IPS-15b (cell line): ENCODE measurements around the gene ZNF787.
A peak's percentile ranks its signal among the peaks of the same experiment; 100 is the strongest.

Experiments
- H3K27me3 ChIP-seq: one replicate; pipeline ENCODE4 v1.6.1; 2013; ENCODE audit warnings: low read length; ENCODE audit not compliant: control insufficient read depth, insufficient read depth
- H3K36me3 ChIP-seq: one replicate; pipeline ENCODE4 v1.6.1; 2013; ENCODE audit warnings: low read length; ENCODE audit not compliant: control insufficient read depth, insufficient read depth
- H3K4me1 ChIP-seq: one replicate; pipeline ENCODE4 v1.6.1; 2013; ENCODE audit warnings: mild to moderate bottlenecking, low read length; ENCODE audit not compliant: control insufficient read depth, insufficient read depth
- H3K4me3 ChIP-seq: one replicate; pipeline ENCODE4 v1.5.1; 2013; ENCODE audit warnings: low read depth, low read length
- H3K9ac ChIP-seq: one replicate; pipeline ENCODE4 v1.6.1; 2013; ENCODE audit warnings: low read depth, mild to moderate bottlenecking, low read length
- H3K9me3 ChIP-seq: one replicate; pipeline ENCODE4 v1.6.1; 2013; ENCODE audit warnings: mild to moderate bottlenecking, low read length; ENCODE audit not compliant: control insufficient read depth, insufficient read depth

The ZNF787 gene

GRCh38 chr19:56130006-56130405 lies 8.9 kb upstream of the ZNF787 start:
- H3K4me3 ChIP-seq, result no peak overlapping the region
- H3K9me3 ChIP-seq, result no peaks in the 10 kb centered on the region
- H3K4me1 ChIP-seq, result peaks cover 8% of the 10 kb centered on the region
- H3K27me3 ChIP-seq, result no peaks in the 10 kb centered on the region
- no peak overlapping the region for H3K9ac ChIP-seq
- H3K36me3 ChIP-seq, result no peaks in the 10 kb centered on the region

DNA sequence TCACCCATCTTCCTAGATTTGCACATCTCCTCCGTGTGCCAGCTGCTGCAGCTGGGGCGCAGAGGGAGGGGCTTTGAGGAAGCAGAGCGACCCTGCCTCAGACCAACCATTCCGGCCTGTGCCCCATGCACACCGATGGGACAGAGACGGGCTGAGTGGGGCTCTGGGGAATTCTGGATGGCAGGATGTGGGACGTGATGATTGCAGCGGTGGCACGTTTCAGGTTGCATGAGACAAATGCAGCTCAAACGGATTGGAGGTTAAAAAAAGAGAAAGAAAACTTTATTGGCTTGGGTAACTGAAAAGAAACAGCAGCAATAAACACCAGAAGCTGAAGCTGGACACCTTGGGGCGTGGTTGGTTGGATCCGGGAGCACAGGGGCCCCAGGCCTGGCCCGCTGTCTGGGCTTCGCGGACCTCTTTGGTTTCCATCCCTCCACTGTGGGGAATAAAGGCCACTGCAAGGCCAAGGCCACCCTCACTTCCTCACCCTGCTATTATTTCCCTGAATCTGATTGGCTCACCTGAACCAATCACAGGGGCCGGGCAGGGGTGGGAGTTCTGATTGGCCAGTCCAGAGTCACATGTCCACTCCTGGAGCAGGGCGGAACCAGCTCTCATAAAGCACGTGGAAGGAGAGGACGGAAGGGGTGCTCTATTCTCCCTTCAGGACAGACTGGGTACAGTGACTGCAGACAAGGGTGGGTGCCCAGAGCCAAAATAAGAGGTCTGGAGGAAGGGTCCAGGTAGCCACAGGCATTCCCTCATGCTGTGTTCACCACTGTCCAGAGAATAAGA lies 6.1 kb upstream of the ZNF787 start:
- Histone ChIP-seq H3K9me3 (no peaks in the 10 kb centered on the region), H3K4me1 (no peaks in the 10 kb centered on the region), H3K9ac (no peak overlapping the region), H3K27me3 (no peaks in the 10 kb centered on the region), H3K4me3 (no peak overlapping the region), H3K36me3 (no peaks in the 10 kb centered on the region)

DNA sequence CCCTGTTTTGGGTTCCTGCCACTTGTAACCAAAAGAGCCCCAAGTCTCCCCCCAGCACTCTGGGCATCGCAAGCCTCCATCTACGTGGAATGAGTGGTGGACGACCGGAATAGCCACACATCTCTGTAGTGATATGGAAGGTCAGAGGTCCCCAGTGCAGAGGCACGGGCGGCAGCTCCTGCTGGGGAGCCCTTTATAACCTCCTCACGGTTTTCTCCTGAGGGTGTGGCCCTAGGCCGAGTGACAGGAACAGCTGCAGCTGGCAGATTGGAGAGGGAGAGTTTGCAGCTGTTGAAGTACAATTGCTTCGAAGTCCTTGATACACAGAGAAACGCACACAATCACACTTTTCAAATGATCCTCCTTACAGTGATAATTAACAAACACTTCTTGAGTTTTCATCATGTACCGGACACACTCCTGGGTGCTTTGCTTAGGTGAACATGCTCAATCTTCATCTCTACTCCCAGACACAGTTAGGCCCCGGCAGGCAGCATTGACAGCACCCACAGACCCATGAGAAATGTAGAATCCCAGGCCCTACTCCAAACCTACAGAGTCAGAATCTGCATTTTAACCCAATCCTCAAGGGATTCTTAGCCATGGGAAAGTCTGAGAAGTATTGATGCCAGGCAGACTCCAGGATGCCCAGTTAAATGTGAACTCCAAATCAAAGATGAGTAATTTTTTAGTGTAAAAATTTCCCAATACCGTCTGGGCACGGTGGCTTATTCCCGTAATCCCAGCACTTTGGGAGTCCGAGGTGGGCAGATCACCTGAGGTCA lies 4.9 kb upstream of the ZNF787 start:
- H3K4me1 ChIP-seq, result peaks cover 3% of the 10 kb centered on the region
- H3K9ac ChIP-seq, result no peak overlapping the region
- no peaks in the 10 kb centered on the region for H3K36me3 ChIP-seq
- H3K4me3 ChIP-seq, result no peak overlapping the region
- H3K27me3 ChIP-seq, result no peaks in the 10 kb centered on the region
- H3K9me3 ChIP-seq, result no peaks in the 10 kb centered on the region

DNA sequence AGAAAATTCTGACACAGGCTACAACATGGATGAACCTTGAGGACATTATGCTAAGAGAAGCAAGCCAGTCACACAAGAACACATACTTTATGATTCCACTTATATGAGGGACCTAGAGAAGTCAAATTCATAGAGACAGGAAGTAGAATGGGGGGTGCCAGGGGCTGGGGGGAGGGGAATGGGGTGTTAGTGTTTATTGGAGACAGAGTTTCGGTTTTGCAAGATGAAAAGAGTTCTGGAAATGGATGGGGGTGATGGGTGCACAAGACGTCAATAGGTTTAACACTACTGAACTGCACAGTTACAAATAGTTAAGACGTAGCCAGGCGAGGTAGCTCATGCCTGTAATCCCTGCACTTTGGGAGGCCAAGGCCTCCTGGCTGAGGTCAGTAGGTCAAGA lies 3.5 kb upstream of the ZNF787 start:
- H3K4me3 ChIP-seq, result no peak overlapping the region
- no peaks in the 10 kb centered on the region for H3K9me3 ChIP-seq
- H3K36me3 ChIP-seq, result no peaks in the 10 kb centered on the region
- H3K9ac ChIP-seq, result no peak overlapping the region
- peaks cover 3% of the 10 kb centered on the region for H3K4me1 ChIP-seq
- H3K27me3 ChIP-seq, result no peaks in the 10 kb centered on the region

DNA sequence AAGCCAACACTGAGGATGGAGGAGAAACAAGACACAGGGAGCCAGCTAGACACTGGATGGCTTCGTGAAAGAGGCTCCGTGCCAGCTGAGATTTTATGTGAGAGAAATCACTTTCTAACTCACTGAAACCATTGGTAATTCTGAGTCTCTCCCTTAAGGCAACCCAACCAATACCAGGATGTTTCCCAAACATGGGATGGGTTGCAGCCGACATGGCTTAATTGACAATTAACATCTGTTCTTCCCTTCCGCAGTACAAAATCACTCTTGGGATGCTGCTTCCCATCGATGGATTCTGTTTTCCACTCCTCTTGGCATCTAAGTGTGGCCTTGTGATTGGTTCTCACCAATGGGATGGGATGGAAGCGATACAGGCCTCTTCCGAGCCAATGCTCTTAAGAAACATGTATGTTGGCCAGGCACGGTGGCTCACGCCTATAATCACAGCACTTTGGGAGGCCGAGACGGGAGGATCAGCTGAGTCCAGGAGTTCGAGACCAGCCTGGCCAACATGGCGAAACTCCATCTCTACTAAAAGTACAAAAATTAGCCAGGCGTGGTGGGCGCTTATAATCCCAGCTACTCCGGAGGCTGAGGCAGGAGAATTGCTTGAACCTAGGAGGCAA lies 2.3 kb upstream of the ZNF787 start:
- no peaks in the 10 kb centered on the region for H3K27me3 ChIP-seq
- H3K4me1 ChIP-seq, result peaks cover 3% of the 10 kb centered on the region
- H3K9ac ChIP-seq, result no peak overlapping the region
- no peak overlapping the region for H3K4me3 ChIP-seq
- peaks cover under 1% of the 10 kb centered on the region for H3K36me3 ChIP-seq
- no peaks in the 10 kb centered on the region for H3K9me3 ChIP-seq

- peaks cover 3% of the 10 kb centered on the region for H3K4me1 ChIP-seq
- no peaks in the 10 kb centered on the region for H3K27me3 ChIP-seq
- no peaks in the 10 kb centered on the region for H3K9me3 ChIP-seq
- peak overlapping the region; percentile 82 for H3K4me3 ChIP-seq
- peak overlapping the region; percentile 92 for H3K9ac ChIP-seq
- H3K36me3 ChIP-seq, result peaks cover 8% of the 10 kb centered on the region
Measured at GRCh38 chr19:56120371-56121179, 520 bp downstream of the ZNF787 start.

DNA sequence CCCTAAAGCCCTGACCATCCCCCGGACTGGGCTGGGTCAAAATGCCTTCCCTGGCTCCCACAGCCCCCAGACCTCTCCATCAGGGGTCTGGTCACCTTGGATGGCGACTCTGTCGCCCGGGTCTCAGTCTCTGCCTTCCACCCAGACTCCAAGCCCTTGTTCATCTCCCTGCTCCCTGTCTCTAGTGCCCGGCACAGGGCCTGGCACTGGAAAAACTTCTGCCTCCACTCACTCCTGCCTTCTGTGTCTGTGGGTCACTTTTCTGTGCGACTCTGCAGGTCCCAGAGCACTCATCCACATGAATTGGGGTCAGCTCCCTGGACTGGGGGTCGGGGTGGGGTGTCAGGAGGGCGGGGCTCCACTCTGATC lies 1.1 kb downstream of the ZNF787 start:
- Histone ChIP-seq H3K9ac (peak overlapping the region; percentile 92), H3K4me3 (peak overlapping the region; percentile 82), H3K36me3 (peaks cover 9% of the 10 kb centered on the region), H3K9me3 (no peaks in the 10 kb centered on the region), H3K27me3 (no peaks in the 10 kb centered on the region), H3K4me1 (peaks cover 3% of the 10 kb centered on the region)

DNA sequence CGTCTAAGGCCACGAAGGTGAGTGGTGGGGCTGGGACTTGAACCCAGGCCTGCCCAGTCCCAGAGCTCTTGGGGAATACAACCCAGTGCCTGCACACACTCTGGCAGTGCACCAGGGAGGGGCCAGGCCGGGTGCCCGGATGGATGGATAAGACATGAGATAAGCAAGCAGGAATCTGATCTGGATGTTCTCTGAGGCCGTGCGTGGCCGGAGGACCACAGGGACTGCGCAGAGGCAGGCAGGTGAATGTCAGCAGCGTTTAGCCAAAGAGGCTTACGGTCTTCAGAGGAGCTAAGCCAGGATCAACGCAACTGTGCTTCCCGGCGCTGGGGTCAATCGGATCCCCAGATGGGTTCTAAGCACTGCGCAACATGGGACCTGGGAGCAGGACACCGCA lies 1.5 kb downstream of the ZNF787 start:
- no peaks in the 10 kb centered on the region for H3K9me3 ChIP-seq
- peaks cover 9% of the 10 kb centered on the region for H3K36me3 ChIP-seq
- H3K27me3 ChIP-seq, result no peaks in the 10 kb centered on the region
- peak overlapping the region; percentile 82 for H3K4me3 ChIP-seq
- H3K4me1 ChIP-seq, result peaks cover 5% of the 10 kb centered on the region
- peak overlapping the region; percentile 92 for H3K9ac ChIP-seq

GRCh38 chr19:56118666-56119581 lies 2.2 kb downstream of the ZNF787 start:
- Histone ChIP-seq H3K9me3 (no peaks in the 10 kb centered on the region), H3K4me3 (peak overlapping the region; percentile 82), H3K9ac (peak overlapping the region; percentile 47), H3K4me1 (peaks cover 5% of the 10 kb centered on the region), H3K27me3 (no peaks in the 10 kb centered on the region), H3K36me3 (peaks cover 9% of the 10 kb centered on the region)

DNA sequence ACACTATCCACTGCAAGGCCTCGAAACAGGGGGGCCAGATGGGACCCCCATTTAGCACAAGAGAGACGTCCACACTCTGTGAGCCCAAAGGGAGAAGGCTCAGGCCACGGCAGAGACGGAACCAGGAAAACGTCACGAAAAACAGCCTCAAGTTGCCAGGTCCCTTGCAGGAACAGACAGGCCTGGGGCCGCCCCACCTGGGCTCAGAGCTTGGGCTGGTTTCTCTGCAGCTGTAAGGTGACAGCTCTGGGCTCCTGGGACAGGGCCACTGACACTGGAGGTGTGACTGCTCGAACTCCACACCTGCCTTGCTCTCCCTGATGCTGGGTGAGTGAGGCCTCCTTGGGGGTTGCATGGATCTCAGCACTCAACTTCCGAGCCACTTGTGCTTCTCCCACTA lies 3.2 kb downstream of the ZNF787 start:
- Histone ChIP-seq H3K9ac (peak overlapping the region; percentile 24), H3K4me3 (no peak overlapping the region), H3K27me3 (no peaks in the 10 kb centered on the region), H3K36me3 (peaks cover 9% of the 10 kb centered on the region), H3K4me1 (peaks cover 15% of the 10 kb centered on the region), H3K9me3 (no peaks in the 10 kb centered on the region)
